ENCODE measurements around the gene RFPL4A. TPM values are rescaled to one million over a fixed set of nuclear protein-coding genes. Genes with fewer than 3 reads are reported as not detected.
"Not testable (repeated sequence)": the region's sequence is repeated elsewhere in the genome, so short reads cannot be mapped to it uniquely, and the experiment has no call there.

RFPL4A gene
- total RNA-seq (2014; rRNA removed; shearing (Covaris generic)) = not detected in 2 replicates

GRCh38 chr19:55758797-55759196 is at the start of gene RFPL4A:
Gene RFPL4A (plus strand): TSS chr19:55759097. CDS start chr19:55761801, 2,704 bp downstream.
- not testable (repeated sequence) for DNase-seq (ENCODE audit: low spot score)

- DNase-seq (ENCODE audit: low spot score) = no peak
These were observed 47.2 kb upstream of the RFPL4A start for GRCh38 chr19:55711719-55712118.

- DNase-seq (ENCODE audit: low spot score) = peak; percentile 15
These were observed 45.9 kb upstream of the RFPL4A start for GRCh38 chr19:55712804-55713631.

- no peak for DNase-seq (ENCODE audit: low spot score)
These were observed 42.4 kb upstream of the RFPL4A start for GRCh38 chr19:55716531-55716930.

- no peak for DNase-seq (ENCODE audit: low spot score)
These were observed 41.6 kb upstream of the RFPL4A start for GRCh38 chr19:55717251-55717650.

- not testable (repeated sequence) for DNase-seq (ENCODE audit: low spot score)
These were observed 40.8 kb upstream of the RFPL4A start for GRCh38 chr19:55717879-55718711.

- DNase-seq (ENCODE audit: low spot score) = no peak
These were observed 38.6 kb upstream of the RFPL4A start for GRCh38 chr19:55720214-55720746.

GRCh38 chr19:55720801-55721200 is 38.1 kb upstream of the RFPL4A start:
- no peak for DNase-seq (ENCODE audit: low spot score)

GRCh38 chr19:55723491-55723890 is 35.4 kb upstream of the RFPL4A start:
- DNase-seq (ENCODE audit: low spot score) = no peak

- DNase-seq (ENCODE audit: low spot score) = not testable (repeated sequence)
These were observed 28.5 kb upstream of the RFPL4A start for GRCh38 chr19:55730378-55730777.

- no peak for DNase-seq (ENCODE audit: low spot score)
These were observed 20.6 kb upstream of the RFPL4A start, which contains the start of gene NLRP9 for GRCh38 chr19:55738302-55738701. Gene NLRP9 (minus strand): TSS chr19:55738402. CDS start chr19:55738374, 28 bp downstream.

GRCh38 chr19:55750715-55751114 is 8.2 kb upstream of the RFPL4A start:
- no peak for DNase-seq (ENCODE audit: low spot score)

GRCh38 chr19:55753401-55753800 is 5.5 kb upstream of the RFPL4A start:
- peak; percentile 71 for DNase-seq (ENCODE audit: low spot score)

- DNase-seq (ENCODE audit: low spot score) = not testable (repeated sequence)
These were observed 2.1 kb upstream of the RFPL4A start for GRCh38 chr19:55756808-55757207.

- DNase-seq (ENCODE audit: low spot score) = no peak
These were observed 7.6 kb downstream of the RFPL4A start for GRCh38 chr19:55766466-55766865.

GRCh38 chr19:55768818-55769217 is 9.9 kb downstream of the RFPL4A start, which contains the start of gene RFPL4AL1:
Gene RFPL4AL1 (plus strand): TSS chr19:55769118. CDS start chr19:55771805, 2,687 bp downstream.
- DNase-seq (ENCODE audit: low spot score) = not testable (repeated sequence)

GRCh38 chr19:55769632-55770031 is 10.7 kb downstream of the RFPL4A start:
- DNase-seq (ENCODE audit: low spot score) = not testable (repeated sequence)

- peak; percentile 35 for DNase-seq (ENCODE audit: low spot score)
These were observed 18.6 kb downstream of the RFPL4A start for GRCh38 chr19:55777528-55777927.

GRCh38 chr19:55778331-55778730 is 19.4 kb downstream of the RFPL4A start:
- DNase-seq (ENCODE audit: low spot score) = no peak

- no peak for DNase-seq (ENCODE audit: low spot score)
These were observed 22.2 kb downstream of the RFPL4A start for GRCh38 chr19:55781112-55781511.

GRCh38 chr19:55795021-55795420 is 36.1 kb downstream of the RFPL4A start:
- no peak for DNase-seq (ENCODE audit: low spot score)

- DNase-seq (ENCODE audit: low spot score) = no peak
These were observed 42.5 kb downstream of the RFPL4A start for GRCh38 chr19:55801416-55801815.

All from HT-29 (cell line).